Right ventricle myocardium superior (tissue), 1 donor: ENCODE data around the gene SEMA4C. TPM values are rescaled to one million over a fixed set of nuclear protein-coding genes. Genes with fewer than 3 reads are reported as not detected.
A peak's percentile ranks its signal among the peaks of the same experiment; 100 is the strongest.

Experiments
- ATAC-seq: fragments of 200-7000 bp; cut with Tn5 transposase; one replicate; pipeline ENCODE4 v1.9.1; 2020; ENCODE audit warnings: mild to moderate bottlenecking; ENCODE audit not compliant: poor library complexity
- DNase-seq: peaks from one replicate; pipeline ENCODE4 v3.0.0-alpha.2; 2020
- intact Hi-C: fragments of 100-400 bp; cut with DNase I; formaldehyde crosslinking; loops from one replicate; pipeline ENCODE4 v1.11.2; 2022
- long read RNA-seq: library from polyadenylated mRNA; unstranded; transcript quantifications from one replicate; pipeline ENCODE4 v2.0.0, GENCODE V29; 2021
- total RNA-seq: library from RNA; stranded (reverse); fragmentation: NEBNext Ultra II Directional; extraction: Animal tissue kit (Norgen Biotek cat#: 25700); gene quantifications from one replicate; pipeline ENCODE4 v1.2.1, GENCODE V29; 2021
- donor health status: DM: no; HTN: yes; CAD: no; lungs with severe emphysema.

Gene SEMA4C, protein sequence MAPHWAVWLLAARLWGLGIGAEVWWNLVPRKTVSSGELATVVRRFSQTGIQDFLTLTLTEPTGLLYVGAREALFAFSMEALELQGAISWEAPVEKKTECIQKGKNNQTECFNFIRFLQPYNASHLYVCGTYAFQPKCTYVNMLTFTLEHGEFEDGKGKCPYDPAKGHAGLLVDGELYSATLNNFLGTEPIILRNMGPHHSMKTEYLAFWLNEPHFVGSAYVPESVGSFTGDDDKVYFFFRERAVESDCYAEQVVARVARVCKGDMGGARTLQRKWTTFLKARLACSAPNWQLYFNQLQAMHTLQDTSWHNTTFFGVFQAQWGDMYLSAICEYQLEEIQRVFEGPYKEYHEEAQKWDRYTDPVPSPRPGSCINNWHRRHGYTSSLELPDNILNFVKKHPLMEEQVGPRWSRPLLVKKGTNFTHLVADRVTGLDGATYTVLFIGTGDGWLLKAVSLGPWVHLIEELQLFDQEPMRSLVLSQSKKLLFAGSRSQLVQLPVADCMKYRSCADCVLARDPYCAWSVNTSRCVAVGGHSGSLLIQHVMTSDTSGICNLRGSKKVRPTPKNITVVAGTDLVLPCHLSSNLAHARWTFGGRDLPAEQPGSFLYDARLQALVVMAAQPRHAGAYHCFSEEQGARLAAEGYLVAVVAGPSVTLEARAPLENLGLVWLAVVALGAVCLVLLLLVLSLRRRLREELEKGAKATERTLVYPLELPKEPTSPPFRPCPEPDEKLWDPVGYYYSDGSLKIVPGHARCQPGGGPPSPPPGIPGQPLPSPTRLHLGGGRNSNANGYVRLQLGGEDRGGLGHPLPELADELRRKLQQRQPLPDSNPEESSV
- total RNA-seq, result 18.2 TPM
- long read RNA-seq, partial matches to known transcripts, result 3 of 16 reads
- long read RNA-seq, other reads (novel, unspliced or antisense), result 9 of 16 reads

DNA sequence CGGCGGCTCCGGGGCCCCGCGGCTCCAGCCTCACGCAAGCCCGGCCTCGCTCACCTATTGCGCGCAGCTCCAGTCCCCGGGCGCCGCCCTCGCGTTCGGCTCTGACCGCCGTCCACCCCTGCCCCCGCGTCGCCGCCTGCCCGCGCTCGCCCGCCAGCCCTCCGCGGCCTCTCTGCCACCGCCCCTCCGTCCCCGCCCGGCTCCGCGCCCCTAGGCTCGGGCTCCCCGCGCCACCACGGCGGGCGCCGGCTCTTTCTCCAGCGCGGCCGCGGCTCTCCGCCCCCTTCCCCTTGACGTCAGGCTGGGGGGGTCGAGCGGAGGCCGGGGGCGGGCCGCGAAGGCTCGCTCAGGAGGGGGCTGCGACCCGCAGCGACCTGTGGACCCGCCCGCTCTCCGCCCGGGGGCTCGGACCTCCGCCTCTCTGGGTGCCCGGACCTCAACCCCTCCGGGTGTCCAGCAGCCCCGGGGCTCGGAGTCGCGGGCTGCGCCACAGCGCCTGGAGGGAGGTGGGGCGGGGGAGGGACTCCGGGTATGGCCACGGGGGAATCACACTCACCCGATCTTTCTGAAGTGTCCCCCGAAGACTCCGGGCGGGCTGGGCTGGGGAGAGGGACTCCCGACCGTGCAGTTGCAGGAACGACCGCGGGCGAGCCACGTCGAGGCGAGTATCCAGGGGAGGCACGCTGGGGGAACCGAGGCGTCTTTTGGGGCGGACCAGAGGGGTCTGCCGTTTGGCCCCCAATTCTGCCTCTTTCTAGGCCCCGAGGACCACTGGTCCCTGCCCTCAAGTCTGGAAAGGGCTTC is at the start of gene SEMA4C:
TSS of gene SEMA4C (minus strand) at position 259 of the 804 bp plus-strand sequence. CDS start 2,194 bp downstream, outside the sequence.
- intact Hi-C loops, result loop anchor here (2.0 kb wide), 1 partner anchor 39 kb away; no protein-coding TSS in a partner anchor
- DNase-seq, result peak; percentile 81
- ATAC-seq, result peak; percentile 56

DNA sequence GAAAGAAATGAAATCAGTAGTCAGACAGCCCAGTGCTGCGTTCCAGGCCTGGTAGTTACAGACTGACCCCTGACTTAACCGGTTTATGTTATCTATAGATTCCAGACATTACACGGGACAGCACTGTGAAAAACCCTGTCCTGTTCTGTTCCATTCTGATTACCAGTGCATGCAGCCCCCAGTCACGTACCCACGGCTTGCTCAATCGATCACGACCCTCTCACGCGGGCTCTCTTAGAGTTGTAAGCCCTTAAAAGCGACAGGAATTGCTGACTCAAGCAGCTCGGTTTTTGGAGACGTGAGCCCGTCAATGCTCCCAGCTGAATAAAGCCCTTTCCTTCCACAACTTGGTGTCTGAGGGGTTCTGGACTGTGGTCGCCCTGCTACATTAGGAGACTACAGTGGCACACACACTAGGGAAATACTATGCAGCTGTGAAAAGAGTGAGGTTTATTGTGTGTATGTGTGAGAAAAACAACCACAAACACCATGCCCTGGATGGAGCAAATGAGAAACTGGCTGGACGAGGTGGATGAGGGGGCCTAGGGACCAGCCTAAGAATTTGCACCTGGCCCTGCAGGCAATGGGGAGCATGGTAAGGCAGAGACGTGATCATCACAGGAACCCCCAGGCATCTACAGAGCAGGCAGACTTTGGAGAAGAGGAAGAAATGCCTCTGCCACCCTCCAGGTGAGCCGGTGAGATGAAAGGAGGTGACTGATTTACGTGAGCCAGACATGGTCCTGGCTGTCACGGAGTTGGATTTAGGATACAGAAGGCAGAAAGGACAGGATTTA is 49.1 kb upstream of the SEMA4C start:
- intact Hi-C loops, result no loop called here
- ATAC-seq (no peak), DNase-seq (peak; percentile 19)

DNA sequence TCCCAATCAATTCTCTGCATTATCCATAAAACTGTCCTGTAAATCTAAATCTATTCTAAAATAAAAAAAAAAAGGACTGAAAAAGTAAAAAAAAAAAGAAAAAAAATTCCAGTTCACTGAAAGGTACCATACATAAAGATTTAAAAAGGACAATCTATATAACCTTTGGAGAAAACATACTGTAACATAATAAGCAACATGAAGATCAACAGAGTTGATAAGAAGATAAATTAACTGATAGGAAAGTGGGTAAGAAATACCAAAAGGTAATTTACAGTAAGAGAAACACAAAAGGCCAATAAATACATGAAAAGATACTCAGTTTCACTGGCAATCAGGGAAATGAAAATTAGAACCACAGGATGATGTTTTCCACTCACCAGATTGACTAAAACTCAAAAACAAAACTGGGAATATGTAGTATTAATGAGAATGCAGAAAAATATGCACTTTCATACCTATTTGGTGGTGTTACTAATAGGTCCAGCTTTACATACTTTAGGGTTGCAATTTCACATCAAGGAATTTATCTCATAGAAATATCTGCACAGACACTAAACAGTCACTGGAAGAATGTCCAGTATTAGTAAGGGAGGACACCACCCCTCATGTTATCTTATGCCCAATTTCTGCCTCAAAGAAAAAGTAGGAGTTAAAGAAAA is 48.3 kb upstream of the SEMA4C start:
- intact Hi-C loops, result no loop called here
- DNase-seq (no peak), ATAC-seq (no peak)

DNA sequence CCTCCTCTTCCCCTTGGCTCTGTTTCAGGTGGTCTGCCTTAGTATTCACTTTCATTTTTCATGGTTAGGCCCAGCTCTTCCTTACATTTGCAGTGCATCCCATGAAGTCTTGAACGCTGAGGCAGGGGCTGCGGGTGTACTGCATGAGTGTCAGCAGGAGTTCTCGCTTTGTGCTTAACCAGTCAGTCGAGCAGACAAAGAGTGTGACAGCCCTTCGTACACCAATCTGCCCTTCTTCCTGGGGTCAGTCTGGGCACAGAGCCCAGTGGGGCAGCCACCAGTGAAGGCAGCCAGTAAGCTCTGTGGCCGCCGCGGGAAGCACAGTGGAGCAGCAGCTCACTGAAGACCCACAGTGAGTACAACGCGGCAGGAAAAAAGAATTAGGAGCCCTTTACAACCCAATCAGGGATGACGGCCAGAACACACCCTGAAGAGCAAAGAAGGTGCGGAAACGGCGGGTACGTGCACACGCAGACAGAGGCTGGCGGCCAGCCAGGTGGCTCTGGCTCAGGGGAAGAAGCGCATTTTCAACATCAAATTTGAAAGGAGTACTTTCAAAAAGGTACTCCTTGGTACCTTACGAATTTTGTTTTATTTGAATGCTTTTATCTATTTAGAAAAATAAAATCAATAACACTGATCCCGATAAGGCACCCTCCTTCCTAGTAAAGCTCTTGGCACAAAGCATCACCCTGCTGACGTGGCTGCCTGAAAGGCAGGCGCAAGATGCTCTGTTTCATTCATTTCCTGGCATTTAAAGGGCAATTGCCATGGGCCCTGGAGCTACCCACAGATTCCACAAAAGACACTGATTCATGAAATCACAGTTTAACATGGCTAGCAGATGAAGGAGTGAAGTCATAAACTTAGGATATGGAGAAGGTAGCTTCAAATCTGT is 47.0 kb upstream of the SEMA4C start:
- no peak for ATAC-seq
- intact Hi-C loops, result no loop called here
- no peak for DNase-seq

DNA sequence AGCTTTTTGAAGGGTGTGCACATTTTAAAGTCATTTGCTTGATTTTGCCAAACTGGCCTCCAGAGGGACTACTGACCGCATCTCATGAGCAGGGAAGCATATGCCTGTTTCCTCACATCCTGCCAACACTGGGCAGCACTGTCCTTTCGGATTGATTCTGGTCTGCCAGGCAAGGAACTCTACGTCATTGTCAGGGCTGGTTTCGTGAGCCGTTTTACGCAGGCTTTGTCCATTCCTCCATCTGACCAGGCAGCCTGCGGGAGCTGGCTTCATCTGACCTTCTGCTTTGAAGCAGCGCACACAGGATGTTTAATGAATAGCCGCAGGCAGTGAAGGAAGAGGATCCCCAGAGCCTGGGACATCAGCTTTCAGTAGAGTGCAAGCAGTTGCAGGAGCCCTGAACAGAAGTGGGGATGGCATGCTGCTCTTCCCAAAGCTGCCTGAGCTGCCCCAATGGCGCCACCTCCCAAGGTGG is 46.3 kb upstream of the SEMA4C start:
- intact Hi-C loops, result no loop called here
- DNase-seq, result no peak
- ATAC-seq, result no peak

DNA sequence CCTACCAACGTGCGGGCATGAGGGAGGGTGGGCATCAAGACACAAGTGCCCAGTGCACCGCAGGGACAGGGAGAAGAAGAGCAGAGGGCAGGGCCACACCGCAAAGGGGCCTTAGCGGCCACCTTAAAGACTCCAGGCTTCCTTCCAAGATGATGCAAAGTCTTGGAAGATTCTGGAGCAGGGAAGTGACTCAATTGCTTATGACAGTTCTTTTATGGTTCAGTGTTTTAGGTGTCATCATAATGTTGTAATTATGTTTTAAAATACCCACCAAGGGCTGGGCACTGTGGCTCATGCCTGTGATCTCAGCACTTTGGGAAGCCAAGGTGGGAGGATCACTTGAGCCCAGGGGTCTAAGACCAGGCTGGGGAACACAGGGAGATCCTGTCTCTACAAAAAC is 44.5 kb upstream of the SEMA4C start:
- ATAC-seq (no peak), DNase-seq (no peak)
- intact Hi-C loops, result no loop called here

DNA sequence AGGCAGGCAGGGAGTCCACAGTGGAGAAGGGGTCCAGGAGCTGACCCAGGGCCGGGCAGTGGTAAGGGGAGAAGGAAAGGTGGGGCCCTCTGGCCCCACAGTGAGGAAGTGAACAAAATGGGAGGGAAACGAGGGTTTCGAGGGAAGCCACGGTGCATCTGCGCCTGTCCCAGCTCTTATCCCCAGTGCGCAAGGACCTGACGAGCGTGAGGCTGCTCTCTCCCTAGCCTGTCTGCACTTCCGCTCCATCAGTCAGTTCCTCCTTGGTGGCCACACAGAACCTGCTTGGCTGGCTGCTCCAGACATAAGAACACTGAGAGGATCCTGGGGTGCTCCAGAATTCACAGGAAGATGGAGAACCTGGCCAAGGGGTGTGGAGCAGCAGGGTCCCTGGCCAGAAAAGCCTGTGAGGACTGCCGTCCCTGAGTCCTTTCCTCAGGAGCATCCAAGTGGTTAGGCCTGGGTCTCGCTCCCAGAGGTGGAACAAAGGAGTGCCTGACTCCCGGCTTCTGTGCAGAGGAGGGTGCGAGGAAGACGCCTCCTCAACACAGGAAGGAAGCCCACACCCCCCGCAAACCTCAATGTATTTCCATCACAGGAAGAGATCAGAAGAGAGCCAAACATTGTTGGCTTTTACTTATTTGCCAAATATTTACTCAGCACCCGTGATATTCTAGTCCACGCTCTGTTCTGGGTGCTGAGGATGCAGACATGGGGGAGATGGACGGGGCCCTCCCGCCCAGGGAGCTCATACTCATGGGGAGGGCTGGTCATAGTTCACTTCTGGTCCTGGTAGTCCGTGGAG is 43.7 kb upstream of the SEMA4C start:
- DNase-seq (no peak), ATAC-seq (no peak)
- intact Hi-C loops, result no loop called here

DNA sequence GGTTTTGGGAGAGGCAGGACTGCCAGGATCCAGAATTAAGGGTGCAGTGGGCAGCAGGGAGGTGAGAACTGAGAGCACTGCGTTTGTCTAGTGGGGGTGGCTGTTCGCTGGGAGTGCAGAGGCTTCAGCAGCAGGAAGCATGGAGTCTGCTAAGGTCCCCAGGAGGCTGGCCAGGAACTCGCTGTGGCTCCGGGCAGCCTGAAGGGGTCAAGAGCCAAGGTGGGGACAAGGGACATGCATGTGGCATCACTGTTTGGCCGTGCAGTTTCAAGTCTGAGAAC is 43.2 kb upstream of the SEMA4C start:
- intact Hi-C loops, result no loop called here
- DNase-seq, result no peak
- ATAC-seq, result no peak

DNA sequence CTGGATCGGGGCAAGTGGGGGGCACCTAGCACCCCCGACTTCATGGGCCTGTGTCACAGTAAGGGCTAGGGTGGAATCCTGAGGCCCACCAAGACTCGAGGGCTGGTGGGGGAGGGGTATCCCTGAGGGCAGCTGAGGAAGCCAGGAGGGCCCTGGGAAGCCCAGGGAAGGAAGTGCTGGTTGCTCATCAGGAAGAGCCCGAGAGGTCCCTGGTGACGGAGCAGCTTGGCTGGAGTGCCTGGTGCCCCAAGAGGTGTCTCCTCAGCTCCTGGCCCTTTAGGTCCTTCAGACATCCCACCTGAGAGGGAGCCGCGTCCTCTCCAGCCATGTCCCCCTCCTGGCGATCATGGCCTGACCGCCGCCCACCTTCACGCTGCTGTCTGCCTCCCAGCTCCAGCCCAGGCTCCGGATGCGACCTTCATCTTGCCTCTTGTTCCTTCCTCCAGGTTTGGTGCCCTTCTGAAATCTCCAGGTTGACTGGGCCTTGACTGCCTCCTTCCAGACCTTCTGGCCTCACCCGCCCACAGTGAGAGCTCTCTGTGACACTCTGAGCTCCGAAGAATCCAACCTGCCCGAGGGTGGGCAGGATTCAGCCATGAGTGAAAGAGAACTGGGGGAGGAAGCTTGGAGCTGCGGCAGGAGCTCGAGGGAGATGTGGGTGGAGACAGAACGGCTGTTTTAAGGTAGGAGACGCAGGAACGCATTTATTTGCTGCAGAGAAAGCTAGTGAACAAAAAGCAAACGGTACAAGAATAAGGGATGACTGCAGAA is 42.7 kb upstream of the SEMA4C start:
- ATAC-seq (no peak), DNase-seq (no peak)
- intact Hi-C loops, result no loop called here

DNA sequence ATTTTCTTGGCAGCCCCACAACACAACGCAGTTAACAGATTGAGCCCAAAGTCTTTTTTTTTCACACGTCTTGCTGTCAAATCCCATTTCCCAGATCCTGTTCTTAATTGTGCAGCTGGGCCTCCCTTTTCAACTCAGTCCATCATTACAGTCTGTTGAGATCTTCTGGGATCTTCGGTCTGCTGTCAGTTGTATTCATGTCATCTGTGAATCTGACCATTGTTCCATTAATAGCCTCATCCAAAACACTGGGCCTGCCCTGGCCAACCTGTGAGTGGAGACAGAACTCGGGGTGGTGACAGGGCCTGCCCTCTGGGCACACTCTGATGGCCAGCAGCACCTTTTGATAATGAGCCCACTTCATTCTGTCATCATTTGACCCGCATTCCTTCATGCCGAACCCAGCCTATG is 39.7 kb upstream of the SEMA4C start:
- DNase-seq, result peak; percentile 72
- peak; percentile 57 for ATAC-seq
- intact Hi-C loops, result loop anchor here (2.0 to 5.0 kb wide), 2 partner anchors 41 to 43 kb away; no protein-coding TSS in a partner anchor

DNA sequence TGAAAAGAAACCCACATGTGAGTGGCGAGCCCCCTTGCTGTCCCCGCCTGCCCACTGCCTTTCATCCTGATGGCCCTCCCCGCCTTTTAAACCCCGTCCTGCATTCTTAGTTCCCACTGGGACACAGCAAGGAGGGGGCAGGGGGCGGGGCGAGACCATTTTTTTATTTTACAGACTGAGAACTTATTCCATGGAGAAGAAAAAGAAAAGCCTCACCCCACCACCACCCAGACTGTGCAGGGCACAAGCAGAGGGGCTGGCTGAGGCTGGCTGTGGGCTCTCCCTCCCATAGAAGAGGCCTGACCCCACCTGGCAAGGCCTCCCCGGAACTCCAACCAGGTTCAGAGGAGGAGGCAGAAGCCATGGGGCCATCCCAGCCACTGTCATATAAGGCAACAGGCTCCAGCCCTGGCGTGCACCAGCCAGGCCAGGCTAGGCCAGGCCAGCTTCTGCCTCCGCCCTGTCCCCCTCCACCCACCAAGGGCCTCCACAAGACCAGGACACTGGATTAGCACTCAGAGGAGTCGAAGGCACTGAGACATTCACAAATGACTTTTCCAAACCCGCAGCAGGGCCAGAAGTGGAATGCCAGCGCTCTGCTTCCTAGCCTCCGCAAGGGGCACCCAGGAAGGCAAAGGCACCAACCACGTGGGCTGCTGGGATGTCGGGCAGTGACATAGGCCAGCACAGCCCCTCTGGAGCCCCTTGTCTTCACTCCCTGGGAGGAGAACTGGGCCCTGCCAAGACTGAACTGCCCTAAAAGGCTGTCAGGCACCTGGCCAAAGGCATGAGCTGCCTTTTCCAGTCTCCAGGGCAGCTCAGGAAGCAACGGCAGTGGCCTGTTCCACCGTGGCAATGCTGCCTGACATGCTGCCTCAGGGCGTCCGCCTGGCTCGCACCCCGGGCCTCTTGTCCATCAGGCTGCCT is 37.5 kb upstream of the SEMA4C start:
- DNase-seq (peak; percentile 92), ATAC-seq (peak; percentile 92)
- intact Hi-C loops, result loop anchor here (2.0 to 5.0 kb wide), 2 partner anchors 39 to 45 kb away; no protein-coding TSS in a partner anchor

DNA sequence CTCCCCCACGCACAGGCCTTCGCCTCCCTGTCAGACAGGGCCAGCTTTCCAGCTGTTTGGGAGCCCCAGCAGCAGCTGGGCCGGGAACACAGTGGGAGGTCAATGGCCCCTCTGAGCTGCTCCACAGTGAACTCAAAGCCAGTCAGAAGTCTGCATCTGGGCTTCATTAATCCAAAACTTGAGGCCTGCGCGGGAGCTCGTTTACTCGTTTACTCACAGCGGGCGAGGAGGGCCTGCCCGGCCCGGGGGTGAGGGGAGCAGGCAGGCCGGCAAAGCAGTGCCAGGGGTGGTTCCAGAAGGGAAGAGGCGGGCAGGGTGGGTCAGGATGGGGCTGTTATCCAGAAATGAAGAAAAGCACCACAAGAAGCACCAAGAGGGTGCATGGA is 36.8 kb upstream of the SEMA4C start:
- ATAC-seq (peak; percentile 35), DNase-seq (peak; percentile 75)

DNA sequence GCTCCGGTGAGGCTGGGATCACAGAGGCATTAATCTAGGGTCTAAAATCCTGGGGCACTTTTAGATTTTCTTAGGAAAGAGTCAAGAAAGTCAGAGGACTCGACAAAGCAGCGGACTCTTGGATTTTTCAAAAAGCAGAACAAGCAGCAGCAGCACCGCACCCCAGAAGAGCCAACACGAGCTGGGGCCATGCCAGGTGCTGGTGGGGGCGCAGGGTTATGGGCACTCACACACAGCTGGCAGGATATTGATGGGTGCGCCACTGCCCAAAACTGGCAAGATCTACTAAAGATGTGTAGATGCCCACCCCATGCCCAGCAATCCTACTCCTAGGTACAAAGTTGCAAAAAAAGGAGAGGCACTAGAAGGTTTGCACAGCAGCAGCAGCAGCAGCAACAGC is 33.9 kb upstream of the SEMA4C start:
- ATAC-seq (no peak), DNase-seq (no peak)
- intact Hi-C loops, result no loop called here

More for the DNA sequence above, 36.8 kb upstream of the SEMA4C start:
- intact Hi-C loops, result loop anchor here (5.0 kb wide), 1 partner anchor 46 kb away; no protein-coding TSS in a partner anchor

DNA sequence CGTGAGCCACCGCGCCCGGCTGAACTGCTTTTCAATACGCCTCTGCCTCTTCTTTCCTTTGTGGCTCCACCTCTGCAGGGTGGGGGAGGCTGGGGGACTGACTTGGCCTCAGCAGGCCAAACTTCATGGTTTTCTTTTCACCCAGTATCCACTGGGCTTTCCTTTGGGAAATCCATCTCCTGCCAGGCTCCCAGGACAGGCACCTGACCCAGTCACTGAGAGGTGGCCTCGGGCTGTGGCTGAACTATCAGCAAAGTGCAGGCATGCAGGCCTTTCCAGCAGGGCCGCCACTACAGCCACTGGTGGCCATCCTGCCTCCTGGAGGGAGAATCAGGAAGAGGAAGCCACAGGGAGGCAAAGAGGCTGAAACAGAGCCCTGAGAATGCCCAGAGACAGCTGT is 33.4 kb upstream of the SEMA4C start:
- no peak for ATAC-seq
- intact Hi-C loops, result no loop called here
- DNase-seq, result no peak
